NCI-H1436 treated with DMSO at 0.1 percent for 48 hours (cell line): Measurements from ENCODE around the gene ERVH48-1.
"Not testable (repeated sequence)": the region's sequence is repeated elsewhere in the genome, so short reads cannot be mapped to it uniquely, and the experiment has no call there.

Experiments
- DNase-seq: peaks from one replicate; lab custom pipeline; 2025; lab: John Stamatoyannopoulos, UW

Gene ERVH48-1

GRCh38 chr21:42939582-42940413 lies 14.4 kb upstream of the ERVH48-1 start:
- DNase-seq = no peak

- DNase-seq = not testable (repeated sequence)
Measured at GRCh38 chr21:42938606-42938995, 13.2 kb upstream of the ERVH48-1 start.

DNA sequence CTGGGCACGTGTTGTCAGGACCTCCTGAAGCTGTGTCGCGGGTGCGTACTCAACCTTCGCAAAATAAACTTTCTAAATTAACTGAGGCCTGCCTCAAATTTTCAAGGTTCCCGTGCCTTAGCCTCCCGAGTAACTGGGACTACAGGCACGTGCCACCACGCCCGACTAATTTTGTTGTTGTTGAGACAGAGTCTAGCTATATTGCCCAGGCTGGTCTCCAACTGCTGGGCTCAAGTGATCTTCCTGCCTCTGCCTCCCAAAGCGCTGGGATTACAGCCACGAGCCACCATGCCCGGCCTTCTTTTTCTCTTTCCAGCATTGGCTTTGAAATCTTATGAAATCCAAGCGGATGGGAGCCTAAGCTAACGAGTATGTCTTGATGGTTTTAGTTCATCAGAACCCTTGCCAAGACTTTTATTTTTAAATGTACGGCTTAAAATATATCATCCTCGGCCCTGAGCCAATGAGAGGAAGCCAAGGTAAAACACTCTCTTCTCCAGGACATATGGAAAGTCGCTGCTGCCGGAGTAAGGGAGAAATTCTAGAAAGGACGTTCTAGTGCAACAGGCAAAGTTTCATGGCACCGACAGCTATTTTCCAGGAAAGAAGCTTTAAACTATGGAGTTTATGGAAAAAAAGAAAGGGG lies 12.7 kb upstream of the ERVH48-1 start:
- DNase-seq = no peak

DNA sequence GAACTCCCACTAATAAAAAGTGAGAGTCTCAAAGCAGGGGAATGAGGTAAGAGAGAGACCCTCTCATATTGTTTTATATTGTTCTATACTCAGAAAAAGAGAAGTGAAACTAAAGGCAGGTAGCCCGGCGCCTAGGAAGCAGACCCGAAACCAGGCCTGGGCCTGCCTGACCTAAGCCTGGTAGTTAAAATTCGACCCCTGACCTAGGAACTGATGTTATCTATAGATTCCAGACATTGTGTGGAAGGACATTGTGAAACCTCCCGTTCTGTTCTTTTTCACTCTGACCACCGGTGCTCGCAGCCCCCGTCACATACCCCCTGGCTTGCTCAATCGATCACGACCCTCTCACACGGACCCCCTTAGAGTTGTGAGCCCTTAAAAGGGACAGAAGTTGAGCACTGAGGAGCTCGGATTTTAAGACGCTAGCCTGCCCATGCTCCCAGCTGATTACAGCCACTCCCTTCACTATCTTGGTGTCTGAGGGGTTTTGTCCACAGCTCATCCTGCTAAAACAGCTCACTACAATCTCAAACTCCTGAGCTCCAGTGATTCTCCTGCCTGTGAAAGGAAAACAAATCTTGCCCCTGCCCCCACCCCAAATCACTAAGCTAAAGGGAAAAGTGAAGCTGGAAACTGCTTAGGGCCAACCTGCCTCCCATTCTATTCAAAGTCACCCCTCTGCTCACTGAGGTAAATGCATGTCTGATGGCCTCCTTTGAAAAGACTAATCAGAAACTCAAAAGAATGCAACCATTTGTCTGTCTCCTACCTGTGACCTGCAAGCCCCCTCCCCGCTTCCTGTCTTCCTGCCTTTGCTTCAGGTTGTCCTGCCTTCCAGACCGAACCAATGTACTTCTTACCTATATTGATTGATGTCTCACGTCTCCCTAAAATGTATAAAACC lies 11.9 kb upstream of the ERVH48-1 start:
- not testable (repeated sequence) for DNase-seq

DNA sequence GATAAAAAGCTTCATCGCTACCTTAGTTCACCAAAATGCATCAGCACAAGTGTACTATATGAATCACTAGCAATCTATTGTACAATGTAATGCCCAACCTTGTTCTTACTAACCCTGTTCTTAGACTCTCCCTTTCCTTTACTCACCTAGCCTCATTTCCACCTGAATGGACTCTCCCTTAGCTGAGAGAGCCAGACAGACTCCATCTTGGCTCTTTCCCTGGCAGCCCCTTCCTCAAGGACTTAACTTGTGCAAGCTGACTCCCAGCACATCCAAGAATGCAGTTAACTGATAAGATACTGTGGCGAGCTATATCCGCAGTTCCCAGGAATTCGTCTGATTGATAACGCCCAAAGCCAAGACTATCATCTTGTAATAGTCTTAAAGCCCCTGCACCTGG lies 10.9 kb upstream of the ERVH48-1 start:
- not testable (repeated sequence) for DNase-seq

DNA sequence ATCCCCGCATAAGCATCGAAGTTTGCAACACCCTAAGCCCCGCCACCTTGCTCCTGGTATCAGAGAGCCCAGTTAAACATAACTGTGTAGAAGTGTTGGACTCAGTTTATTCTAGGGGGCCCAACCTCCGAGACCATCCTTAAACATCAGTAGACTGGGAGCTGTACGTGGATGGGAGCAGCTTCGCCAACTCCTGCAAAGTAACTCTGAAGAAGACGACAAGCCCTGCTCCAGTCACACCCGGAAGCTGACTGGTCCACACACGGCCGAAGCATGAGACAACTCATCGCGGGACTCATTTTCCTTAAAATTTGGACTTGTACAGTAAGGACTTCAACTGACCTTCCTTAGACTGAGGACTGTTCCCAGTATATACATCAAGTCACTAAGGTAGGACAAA lies 8.5 kb upstream of the ERVH48-1 start:
- not testable (repeated sequence) for DNase-seq

GRCh38 chr21:42933137-42933970 lies 7.9 kb upstream of the ERVH48-1 start:
- DNase-seq = not testable (repeated sequence)

DNA sequence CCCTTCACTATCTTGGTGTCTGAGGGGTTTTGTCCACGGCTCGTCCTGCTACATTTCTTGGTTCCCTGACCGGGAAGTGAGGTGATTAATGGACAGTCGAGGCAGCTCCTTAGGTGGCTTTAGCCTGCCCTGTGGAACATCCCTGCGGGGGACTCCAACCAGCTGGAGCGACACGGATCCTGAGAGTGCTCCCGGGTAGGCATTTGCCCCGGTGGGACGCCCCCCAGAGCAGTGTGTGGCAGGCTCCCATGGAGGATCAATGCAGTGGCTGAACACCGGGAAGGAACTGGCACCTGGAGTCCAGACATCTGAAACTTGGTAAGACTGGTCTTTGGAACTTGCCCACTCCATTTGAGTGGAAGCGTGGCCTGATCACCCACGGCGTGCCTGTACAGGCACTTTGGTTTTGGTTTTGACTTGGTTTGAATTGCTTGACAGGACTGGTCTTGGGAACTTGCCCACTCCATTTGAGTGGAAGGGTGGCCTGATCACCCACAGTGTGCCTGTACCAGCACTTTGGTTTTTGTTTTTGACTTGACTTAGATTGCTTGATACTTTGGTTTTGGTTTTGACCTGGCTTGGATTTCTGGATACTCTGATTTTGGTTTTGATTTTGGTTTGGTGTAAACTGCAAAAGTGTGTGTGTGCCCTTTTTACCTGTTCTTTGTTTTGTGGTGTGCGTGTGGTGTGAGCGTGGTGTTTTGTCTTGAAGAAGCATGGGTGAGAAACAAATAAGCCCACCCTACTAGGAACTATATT lies 7.1 kb upstream of the ERVH48-1 start:
- DNase-seq = not testable (repeated sequence)

- no peak for DNase-seq
Measured at GRCh38 chr21:42931560-42932235, 6.3 kb upstream of the ERVH48-1 start.

- DNase-seq = no peak
Measured at GRCh38 chr21:42929969-42930368, 4.5 kb upstream of the ERVH48-1 start.

GRCh38 chr21:42927474-42928200 lies 2.2 kb upstream of the ERVH48-1 start:
- not testable (repeated sequence) for DNase-seq

- DNase-seq = no peak
Measured at GRCh38 chr21:42924433-42924751, 1.0 kb downstream of the ERVH48-1 start.

GRCh38 chr21:42923553-42924432 lies 1.6 kb downstream of the ERVH48-1 start:
- DNase-seq = peak; percentile 87

DNA sequence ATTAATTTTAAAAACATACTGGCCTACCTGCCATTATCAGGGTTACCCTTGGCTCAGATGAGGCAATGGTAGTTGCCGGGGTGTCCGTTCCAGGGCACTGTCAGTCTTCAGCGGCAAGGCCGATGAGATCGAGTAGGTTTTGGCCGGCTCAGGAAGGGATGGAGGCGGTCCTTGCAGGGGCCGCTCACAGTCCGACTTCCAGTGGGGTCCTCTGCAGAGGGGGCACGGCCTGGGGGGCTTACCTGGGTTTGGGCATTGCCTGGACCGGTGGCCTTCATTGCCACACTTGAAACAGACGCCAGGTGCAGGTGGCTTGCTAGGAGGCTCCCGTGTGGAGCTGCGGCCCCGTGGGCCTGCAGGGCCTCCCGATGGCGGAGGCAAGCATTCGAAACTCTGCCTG lies 2.5 kb downstream of the ERVH48-1 start:
- DNase-seq = no peak

GRCh38 chr21:42921927-42922326 lies 3.5 kb downstream of the ERVH48-1 start:
- DNase-seq = no peak

DNA sequence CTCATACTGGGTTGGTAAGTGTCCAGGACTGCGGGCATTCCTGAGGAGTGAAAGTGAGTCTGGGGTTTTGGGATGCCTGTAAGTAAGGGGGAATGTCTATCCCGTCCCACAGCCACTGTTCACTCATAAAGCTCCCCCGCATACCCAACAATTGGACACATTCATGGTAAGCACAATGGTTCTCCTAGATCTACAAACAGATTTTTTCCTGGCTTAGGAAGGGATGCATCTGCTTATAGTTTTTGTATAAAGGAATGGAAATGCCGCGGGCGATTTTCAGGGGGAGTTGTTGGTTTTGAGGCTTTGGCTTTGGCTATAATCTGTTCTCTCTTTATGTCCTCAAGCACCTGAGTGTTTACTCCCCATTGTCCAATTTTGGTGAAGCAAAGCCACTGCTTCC lies 7.1 kb downstream of the ERVH48-1 start:
- no peak for DNase-seq

GRCh38 chr21:42913476-42913875 lies 12.0 kb downstream of the ERVH48-1 start:
- no peak for DNase-seq

- not testable (repeated sequence) for DNase-seq
Measured at GRCh38 chr21:42911920-42912319, 13.5 kb downstream of the ERVH48-1 start.

DNA sequence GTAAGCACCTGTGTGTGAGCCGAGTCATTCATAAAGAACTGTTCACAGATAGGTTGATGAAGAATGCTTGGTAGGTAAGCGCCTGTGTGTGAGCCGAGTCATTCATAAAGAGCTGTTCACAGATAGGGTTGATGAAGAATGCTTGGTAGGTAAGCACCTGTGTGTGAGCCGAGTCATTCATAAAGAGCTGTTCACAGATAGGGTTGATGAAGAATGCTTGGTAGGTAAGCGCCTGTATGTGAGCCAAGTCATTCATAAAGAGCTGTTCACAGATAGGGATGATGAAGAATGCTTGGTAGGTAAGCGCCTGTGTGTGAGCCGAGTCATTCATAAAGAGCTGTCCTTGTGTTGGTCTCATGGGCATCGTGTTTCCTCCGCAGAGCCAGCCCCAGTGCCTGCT lies 16.9 kb downstream of the ERVH48-1 start:
- not testable (repeated sequence) for DNase-seq
